H1 (cell line): ENCODE data around the gene PHF10.

Source experiments
- ASH2L ChIP-seq: fragments of 200-600, 300-600 bp; sonication (generic); IDR thresholded peaks from one replicate; pipeline ENCODE4 v1.7.1; 2017; ENCODE audit warnings: low read length
- CEBPB ChIP-seq: IDR thresholded peaks from 2 replicates; pipeline ENCODE4 v1.6.1; 2012; ENCODE audit warnings: low read depth, low read length
- CTCF ChIP-seq, 3 experiments: IDR thresholded peaks; 1 replicate in 2 of 3; 2 replicates in 1 of 3; pipeline versions ENCODE4 v1.5.1 to v1.6.1; 2011; ENCODE audit warnings: low read length in 3 of 3, mild to moderate bottlenecking in 3 of 3, inconsistent platforms in 2 of 3, low read depth in 1 of 3, moderate library complexity in 1 of 3; ENCODE audit not compliant: insufficient read depth in 1 of 3; ENCODE audit errors: control extremely low read depth in 1 of 3
- E2F6 ChIP-seq: IDR thresholded peaks from 2 replicates; pipeline ENCODE4 v1.6.1; 2012; ENCODE audit warnings: inconsistent platforms
- MAFK ChIP-seq: IDR thresholded peaks from 2 replicates; pipeline ENCODE4 v1.6.1; 2012; ENCODE audit warnings: low read depth, mild to moderate bottlenecking, improper control_type of control experiment, low read length
- MAX ChIP-seq: IDR thresholded peaks from 2 replicates; pipeline ENCODE4 v1.6.1; 2012; ENCODE audit warnings: inconsistent platforms
- POLR2A ChIP-seq, 2 experiments: IDR thresholded peaks; 1 replicate in 1 of 2; 2 replicates in 1 of 2; pipeline ENCODE4 v1.6.1; 2011; ENCODE audit warnings: low read depth in 2 of 2, low read length in 2 of 2, mild to moderate bottlenecking in 2 of 2; ENCODE audit errors: control extremely low read depth in 1 of 2
- TAF1 ChIP-seq: IDR thresholded peaks from 2 replicates; pipeline ENCODE4 v1.6.1; 2011; ENCODE audit warnings: mild to moderate bottlenecking, low read depth, low read length
- TCF12 ChIP-seq: IDR thresholded peaks from 2 replicates; pipeline ENCODE4 v1.6.1; 2011; ENCODE audit warnings: low read depth, mild to moderate bottlenecking, low read length

DNA sequence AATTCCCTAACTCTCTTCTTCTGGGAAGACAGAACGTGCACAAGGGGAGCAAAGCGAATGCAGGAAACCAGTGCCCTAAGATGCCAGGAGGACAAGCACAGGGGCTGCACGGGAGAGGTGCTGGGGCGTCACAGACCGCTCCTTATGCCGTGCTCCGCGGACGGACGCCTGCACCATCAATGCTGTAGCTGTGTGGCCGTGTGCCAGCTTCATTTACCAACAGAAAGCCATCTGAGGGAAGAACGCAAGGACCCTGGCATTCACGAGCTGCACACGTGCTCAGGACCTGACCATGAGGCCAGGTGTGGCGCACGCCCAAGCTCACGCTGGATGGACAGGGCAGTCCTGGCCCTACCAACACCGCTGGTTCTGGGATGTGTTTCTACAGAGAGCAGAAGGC, 57.9 kb downstream of the PHF10 start:
- TF ChIP-seq TCF12 = no peak
- TF ChIP-seq CTCF (IDR thresholded peaks at IDR 0.05; ENCODE audit: control extremely low read depth in 1 of 3, insufficient read depth in 1 of 3, low read depth in 1 of 3, low read length in 3 of 3) = no peak
- TF ChIP-seq MAFK = no peak
- no peak for TF ChIP-seq POLR2A (IDR thresholded peaks at IDR 0.05; ENCODE audit: control extremely low read depth in 1 of 2, low read depth in 2 of 2, low read length in 2 of 2)
- no peak for TF ChIP-seq CEBPB
- no peak for TF ChIP-seq TAF1
- TF ChIP-seq E2F6 = no peak
- TF ChIP-seq MAX = no peak
- no peak for TF ChIP-seq ASH2L
